ENCODE data around the gene FRMD4A.
A peak's percentile ranks its signal among the peaks of the same experiment; 100 is the strongest.

The FRMD4A gene

DNA sequence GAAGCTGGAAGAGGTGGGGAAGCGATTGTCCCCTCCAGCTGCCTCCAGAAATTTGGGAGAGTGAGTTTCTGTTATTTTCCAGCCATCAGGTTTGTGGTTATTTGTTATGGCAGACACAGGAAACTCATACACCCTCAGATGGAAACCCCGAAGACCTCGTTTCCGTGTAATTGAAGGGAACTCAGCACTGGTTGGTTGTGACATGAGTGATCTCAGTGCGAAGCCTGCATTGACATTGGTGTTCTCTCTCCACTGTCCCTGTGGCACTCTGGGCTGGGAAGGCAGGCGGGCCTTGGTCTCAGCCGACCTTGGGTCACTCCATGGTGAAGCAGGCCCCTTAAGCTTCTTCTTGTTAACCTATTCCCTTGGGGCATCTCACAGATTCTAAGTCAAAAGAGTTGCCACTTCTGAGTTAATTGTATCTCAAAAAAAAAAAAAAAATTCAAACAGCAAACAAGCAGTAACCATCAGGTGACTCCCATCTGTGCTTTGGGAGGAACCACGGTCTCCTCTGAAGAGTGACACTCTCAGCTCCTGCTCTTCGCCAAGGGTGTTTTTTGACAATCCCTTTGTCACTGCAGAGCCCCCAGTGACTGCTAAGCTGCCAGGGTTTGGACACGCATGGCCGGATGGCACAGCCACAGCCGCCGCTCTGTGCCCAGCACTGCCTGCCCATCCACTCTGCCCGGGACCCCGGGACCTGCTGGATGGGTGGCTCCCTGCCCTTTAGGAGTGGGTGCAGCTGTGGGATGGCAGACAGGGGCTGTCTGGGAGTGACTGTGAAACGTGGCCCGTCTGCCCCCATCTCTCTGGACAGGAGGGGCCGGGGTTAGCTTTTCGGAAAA is 510.4 kb downstream of the FRMD4A start:
- Mint-ChIP-seq H3K9me3 (peaks cover 6% of the 10 kb centered on the region), H3K4me1 (peaks cover 12% of the 10 kb centered on the region), H3K27me3 (peaks cover 20% of the 10 kb centered on the region), H3K27ac (no peak overlapping the region), H3K36me3 (peaks cover 2% of the 10 kb centered on the region), H3K4me3 (no peak overlapping the region)
- ATAC-seq (ENCODE audit: low read depth) = peak; percentile 48
- no peak for DNase-seq (ENCODE audit: low spot score in 2 of 2)

DNA sequence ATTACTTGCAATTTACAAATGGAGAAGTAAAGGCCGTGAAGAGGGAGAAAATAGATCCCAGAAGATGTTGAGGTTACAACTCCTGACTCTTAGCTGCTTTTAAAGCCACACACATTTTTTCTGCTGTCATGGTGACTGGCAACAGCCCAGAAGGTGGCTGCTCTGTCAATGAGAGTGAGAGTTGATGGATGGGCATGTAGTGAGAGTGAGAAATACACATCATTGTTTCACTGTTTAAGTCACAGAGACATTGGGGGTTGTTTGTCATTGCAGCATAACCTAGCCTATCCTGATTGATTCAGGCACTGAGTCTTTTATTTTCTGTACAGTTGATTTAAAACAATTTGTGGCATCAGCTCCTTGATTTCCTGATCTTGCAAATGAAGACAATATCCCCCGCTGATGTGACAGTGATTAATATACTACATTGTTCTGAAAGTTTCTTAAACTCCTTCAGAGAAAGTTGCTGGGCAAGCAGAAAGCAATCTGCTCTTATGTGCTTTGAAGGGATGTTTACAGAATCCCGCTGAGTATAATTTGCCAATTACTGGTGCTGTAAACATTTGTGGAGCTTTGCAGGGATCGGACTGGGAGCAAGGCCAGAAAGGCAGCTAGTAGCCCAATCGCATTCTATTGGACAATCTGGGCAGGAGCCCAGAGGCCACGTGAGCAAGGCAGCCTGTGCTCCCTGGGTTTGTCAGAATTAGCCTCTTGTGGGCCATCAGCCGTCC is 514.4 kb downstream of the FRMD4A start:
- Mint-ChIP-seq H3K4me1 (peaks cover 10% of the 10 kb centered on the region), H3K36me3 (peaks cover 2% of the 10 kb centered on the region), H3K4me3 (no peak overlapping the region), H3K9me3 (peaks cover 6% of the 10 kb centered on the region), H3K27ac (no peak overlapping the region), H3K27me3 (peaks cover 11% of the 10 kb centered on the region)
- ATAC-seq (ENCODE audit: low read depth) (no peak), DNase-seq (ENCODE audit: low spot score in 2 of 2) (no peak)

DNA sequence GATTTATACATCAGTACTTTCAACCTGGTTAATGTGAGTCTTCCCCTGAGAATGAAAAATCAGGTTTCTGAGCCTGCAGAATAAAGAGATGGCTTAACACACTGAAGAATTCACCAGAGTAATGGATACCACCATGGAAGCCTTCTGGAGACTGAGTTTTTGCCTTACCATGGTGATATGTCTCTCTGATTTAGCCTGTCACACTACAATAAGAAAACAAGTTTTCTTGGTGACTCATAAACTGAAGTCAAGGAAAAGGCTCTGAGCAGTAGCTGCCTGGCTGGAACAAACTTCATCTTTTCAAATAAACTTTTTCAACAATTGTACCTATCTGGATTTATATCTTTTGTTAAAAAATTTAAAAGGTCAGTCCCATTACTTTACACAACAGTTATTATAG is 515.0 kb downstream of the FRMD4A start:
- peaks cover 6% of the 10 kb centered on the region for H3K9me3 Mint-ChIP-seq
- H3K4me3 Mint-ChIP-seq = no peak overlapping the region
- H3K36me3 Mint-ChIP-seq = peaks cover 2% of the 10 kb centered on the region
- DNase-seq (ENCODE audit: low spot score in 2 of 2) = no peak
- peaks cover 9% of the 10 kb centered on the region for H3K4me1 Mint-ChIP-seq
- H3K27ac Mint-ChIP-seq = no peak overlapping the region
- ATAC-seq (ENCODE audit: low read depth) = no peak
- peaks cover 11% of the 10 kb centered on the region for H3K27me3 Mint-ChIP-seq

DNA sequence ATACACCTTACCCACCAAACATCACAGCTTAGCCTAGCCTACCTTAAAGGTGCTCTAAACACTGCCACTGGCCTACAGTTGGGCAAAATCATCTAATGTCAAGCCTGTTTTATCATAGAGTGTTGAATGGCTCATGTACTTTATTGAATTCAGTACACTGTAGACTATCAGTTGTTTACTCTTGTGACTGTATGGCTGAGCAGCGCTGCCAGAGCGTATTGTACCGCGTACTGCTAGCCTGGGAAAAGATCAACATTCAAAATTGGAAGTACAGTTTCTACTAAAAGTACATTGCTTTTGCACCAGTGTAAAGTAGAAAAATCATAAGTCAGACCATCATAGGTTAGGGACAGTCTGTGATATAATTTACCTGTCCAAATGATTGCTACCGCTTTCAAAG is 517.2 kb downstream of the FRMD4A start:
- Mint-ChIP-seq H3K27me3 (peaks cover 4% of the 10 kb centered on the region), H3K4me3 (no peak overlapping the region), H3K4me1 (peaks cover 3% of the 10 kb centered on the region), H3K9me3 (peaks cover 3% of the 10 kb centered on the region), H3K36me3 (no peaks in the 10 kb centered on the region), H3K27ac (no peak overlapping the region)
- DNase-seq (ENCODE audit: low spot score in 2 of 2) (no peak), ATAC-seq (ENCODE audit: low read depth) (no peak)

DNA sequence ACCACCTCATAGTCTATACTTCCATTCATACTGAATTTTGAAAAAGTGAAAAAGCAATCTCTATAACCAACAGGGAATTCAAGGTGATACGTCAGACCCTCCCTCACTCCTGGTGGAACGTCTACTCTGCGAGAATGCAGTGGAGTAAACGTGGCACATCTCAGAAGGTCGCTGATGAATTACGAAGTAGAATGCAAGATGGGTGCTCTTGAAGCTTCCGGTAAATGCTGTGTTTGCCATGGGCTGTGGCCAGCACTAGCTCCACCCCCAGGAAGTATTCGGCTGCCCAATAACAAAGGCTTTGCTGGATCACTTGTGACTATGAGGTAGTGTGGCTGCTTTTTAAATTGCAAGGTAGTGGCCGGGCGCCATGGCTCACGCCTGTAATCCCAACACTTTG is 517.9 kb downstream of the FRMD4A start:
- no peak overlapping the region for H3K27ac Mint-ChIP-seq
- ATAC-seq (ENCODE audit: low read depth) = no peak

DNA sequence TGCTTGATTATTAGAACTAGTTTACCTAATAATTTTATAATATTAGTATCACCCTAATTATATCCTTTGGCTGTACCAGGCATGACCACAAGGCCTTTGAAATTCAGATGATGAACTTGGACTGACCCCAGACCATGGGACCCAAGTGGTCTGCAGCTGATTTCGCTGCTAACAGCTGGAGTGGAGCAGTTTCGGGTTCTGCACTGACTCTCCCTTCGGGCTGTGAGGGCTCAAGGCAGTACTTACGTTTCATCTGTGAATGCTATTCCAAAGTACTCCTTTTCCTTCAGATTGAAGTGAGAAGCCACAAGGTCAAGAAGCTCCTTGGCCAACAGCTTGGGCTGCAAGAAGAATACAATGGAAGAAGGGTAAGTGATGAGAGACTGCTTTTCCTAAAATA is 520.2 kb downstream of the FRMD4A start:
- H3K4me1 Mint-ChIP-seq = peaks cover 4% of the 10 kb centered on the region
- H3K4me3 Mint-ChIP-seq = no peak overlapping the region
- H3K27me3 Mint-ChIP-seq = peaks cover 4% of the 10 kb centered on the region
- no peaks in the 10 kb centered on the region for H3K9me3 Mint-ChIP-seq
- H3K36me3 Mint-ChIP-seq = no peaks in the 10 kb centered on the region
- ATAC-seq (ENCODE audit: low read depth) = no peak
- no peak overlapping the region for H3K27ac Mint-ChIP-seq
- no peak for DNase-seq (ENCODE audit: low spot score in 2 of 2)

More for the DNA sequence above, 517.9 kb downstream of the FRMD4A start:
- no peak for DNase-seq (ENCODE audit: low spot score in 2 of 2)
- H3K27me3 Mint-ChIP-seq = peaks cover 4% of the 10 kb centered on the region
- H3K4me1 Mint-ChIP-seq = peaks cover 4% of the 10 kb centered on the region
- H3K9me3 Mint-ChIP-seq = peaks cover 3% of the 10 kb centered on the region
- H3K4me3 Mint-ChIP-seq = no peak overlapping the region
- no peaks in the 10 kb centered on the region for H3K36me3 Mint-ChIP-seq

DNA sequence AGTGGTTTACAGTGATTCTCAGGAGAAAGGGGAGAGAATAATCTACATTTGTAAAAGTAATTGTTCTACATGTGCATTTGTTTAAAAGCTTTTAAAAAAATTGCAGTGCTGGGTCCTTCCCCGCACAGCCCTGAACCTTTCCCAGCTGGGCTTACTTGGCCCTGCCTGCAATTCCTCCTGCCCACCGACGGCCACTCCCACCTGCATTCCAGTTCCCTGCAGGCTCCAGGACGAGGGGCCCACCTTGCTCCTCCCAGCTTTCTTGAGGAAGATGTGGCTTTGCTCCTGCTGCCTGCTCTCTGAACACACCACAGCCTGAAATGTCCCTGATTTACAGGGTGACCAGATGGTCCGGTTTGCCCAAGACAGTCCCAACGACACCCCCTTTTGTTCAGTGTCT is 521.3 kb downstream of the FRMD4A start:
- Mint-ChIP-seq H3K9me3 (no peaks in the 10 kb centered on the region), H3K4me1 (peaks cover 4% of the 10 kb centered on the region), H3K36me3 (no peaks in the 10 kb centered on the region), H3K27me3 (peaks cover 4% of the 10 kb centered on the region), H3K27ac (no peak overlapping the region), H3K4me3 (no peak overlapping the region)
- no peak for DNase-seq (ENCODE audit: low spot score in 2 of 2)
- ATAC-seq (ENCODE audit: low read depth) = no peak

DNA sequence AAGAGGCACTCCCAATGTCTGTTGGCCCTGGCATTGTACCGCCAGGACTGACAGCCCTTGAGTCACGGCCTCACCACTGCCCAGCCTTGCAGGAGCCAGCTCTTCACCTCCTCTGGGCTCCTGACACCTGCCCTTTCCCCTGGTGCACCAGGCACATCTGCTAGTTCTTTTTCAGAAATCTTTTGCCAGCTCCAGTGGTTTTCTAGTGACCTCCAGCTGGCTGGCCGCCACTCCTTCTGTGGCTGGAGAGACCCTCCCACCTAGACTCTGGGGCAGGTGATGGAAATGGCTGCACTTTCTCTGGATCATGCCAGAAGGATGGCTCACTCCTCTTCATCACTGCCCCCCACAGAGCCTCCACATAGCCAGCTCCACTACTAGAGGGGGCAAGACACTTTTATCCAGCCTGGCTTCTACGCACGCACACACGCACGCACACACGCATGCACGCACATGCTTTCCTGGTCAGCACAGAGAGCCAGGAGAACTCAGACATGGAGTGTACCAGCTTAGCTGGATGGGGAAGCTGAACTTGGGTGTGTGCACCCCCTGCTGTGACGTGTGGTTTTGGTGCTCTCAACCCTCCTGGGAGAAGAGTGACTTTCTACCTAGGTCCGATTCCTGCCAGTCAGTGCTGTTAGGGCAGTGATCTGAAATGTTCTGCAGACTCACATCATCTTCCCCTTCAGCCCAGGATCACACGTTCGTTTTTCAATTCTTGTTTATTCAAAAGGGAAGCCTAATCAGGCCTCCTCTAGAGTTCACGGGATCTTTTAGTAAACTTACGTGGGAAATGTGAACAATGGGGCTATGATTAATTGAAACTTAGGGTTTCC is 522.0 kb downstream of the FRMD4A start:
- peaks cover 4% of the 10 kb centered on the region for H3K4me1 Mint-ChIP-seq
- H3K27me3 Mint-ChIP-seq = peaks cover 4% of the 10 kb centered on the region
- DNase-seq (ENCODE audit: low spot score in 2 of 2) (peak in 1 of 2 donors; percentile 21), ATAC-seq (ENCODE audit: low read depth) (peak; percentile 94)
- no peaks in the 10 kb centered on the region for H3K36me3 Mint-ChIP-seq
- no peak overlapping the region for H3K4me3 Mint-ChIP-seq
- H3K9me3 Mint-ChIP-seq = no peaks in the 10 kb centered on the region
- peak overlapping the region; percentile 63 for H3K27ac Mint-ChIP-seq

DNA sequence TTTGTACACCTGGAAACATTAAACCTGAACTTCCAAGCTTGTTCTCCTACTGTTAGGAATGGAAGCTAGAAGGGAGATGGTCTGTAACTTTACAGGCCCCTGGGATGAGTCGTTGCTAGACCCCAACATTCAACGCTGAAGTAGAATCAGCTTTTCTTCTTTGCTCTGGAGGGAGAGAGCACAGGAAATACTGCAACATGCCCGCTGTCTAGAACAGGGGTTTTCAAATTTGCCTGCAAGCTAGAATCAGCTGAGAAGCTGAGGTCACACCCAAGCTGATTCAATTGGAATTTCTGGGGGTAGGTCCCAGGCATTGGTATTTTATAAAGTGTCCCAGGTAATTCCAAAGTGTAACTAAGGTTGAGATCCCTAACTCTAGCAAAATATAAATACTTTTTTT is 524.3 kb downstream of the FRMD4A start:
- Mint-ChIP-seq H3K27me3 (peaks cover 1% of the 10 kb centered on the region), H3K36me3 (no peaks in the 10 kb centered on the region), H3K27ac (no peak overlapping the region), H3K9me3 (no peaks in the 10 kb centered on the region), H3K4me3 (no peak overlapping the region), H3K4me1 (peaks cover 4% of the 10 kb centered on the region)
- ATAC-seq (ENCODE audit: low read depth) (peak; percentile 32), DNase-seq (ENCODE audit: low spot score in 2 of 2) (no peak)

DNA sequence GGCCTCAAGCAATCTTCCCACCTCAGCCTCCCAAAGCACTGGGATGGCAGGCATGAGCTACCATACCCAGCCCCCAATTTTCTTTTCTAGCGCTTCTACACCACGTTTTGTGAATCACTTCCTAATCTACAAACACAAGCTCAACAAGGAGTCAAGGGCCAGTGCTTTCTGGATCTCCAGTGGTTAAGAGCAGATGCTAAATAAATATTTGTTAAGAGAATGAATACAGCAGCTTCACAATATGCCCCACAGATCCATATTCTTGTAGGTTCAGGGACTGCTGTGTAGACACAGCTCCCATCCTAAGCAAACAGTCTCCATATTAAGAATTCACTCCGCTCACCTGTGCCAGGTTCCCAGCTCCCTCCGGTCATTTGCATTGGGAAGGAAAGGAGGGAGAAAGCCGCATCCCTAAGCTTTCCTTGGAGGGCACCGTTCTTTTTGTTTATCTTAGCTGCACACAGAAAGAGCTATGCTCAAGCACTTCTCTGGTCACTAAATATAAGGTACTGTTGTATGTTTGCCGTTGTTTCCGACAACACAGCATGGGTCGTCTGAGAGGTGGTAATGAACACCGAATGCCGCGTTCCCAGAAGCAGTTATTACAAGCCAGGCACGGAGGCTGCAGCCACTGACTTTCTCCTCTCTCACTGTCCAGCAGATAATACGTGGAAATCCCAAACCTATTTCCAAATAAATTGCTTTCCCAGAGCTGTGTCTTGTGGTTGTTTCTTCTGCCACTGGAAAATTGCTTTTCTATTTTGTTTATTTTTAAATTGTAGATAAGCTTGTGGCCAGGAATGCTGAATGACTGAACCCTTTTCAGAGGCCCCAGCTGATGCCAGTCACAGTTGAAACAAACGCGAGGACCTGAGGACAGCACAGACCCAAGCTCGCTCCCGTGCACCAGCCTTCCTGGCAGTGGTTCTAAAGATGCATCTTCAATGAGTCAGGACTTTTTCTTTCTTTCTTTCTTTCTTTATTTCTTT is 526.9 kb downstream of the FRMD4A start:
- DNase-seq (ENCODE audit: low spot score in 2 of 2) (no peak), ATAC-seq (ENCODE audit: low read depth) (no peak)
- H3K4me3 Mint-ChIP-seq = no peak overlapping the region
- H3K36me3 Mint-ChIP-seq = no peaks in the 10 kb centered on the region
- H3K27ac Mint-ChIP-seq = no peak overlapping the region
- peaks cover 8% of the 10 kb centered on the region for H3K4me1 Mint-ChIP-seq
- no peaks in the 10 kb centered on the region for H3K9me3 Mint-ChIP-seq
- H3K27me3 Mint-ChIP-seq = no peaks in the 10 kb centered on the region

DNA sequence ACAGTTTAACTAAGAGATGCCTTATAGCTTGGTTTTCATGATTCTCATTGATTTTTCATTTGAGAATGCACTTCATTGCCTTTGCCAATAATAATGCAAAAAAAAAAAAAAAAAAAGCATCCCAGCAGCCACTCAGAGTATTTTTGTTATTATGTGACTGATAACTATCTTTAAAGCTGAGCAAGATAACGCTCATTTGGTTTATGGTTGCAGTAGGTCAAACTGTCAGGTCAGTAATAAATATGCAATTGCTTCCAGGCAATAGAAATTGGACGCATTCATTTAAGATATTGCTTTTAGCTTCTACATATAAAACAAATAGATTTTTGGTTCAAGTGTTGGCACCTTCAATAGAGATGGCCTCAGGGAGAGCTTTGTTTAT is 528.8 kb downstream of the FRMD4A start:
- H3K9me3 Mint-ChIP-seq = no peaks in the 10 kb centered on the region

DNA sequence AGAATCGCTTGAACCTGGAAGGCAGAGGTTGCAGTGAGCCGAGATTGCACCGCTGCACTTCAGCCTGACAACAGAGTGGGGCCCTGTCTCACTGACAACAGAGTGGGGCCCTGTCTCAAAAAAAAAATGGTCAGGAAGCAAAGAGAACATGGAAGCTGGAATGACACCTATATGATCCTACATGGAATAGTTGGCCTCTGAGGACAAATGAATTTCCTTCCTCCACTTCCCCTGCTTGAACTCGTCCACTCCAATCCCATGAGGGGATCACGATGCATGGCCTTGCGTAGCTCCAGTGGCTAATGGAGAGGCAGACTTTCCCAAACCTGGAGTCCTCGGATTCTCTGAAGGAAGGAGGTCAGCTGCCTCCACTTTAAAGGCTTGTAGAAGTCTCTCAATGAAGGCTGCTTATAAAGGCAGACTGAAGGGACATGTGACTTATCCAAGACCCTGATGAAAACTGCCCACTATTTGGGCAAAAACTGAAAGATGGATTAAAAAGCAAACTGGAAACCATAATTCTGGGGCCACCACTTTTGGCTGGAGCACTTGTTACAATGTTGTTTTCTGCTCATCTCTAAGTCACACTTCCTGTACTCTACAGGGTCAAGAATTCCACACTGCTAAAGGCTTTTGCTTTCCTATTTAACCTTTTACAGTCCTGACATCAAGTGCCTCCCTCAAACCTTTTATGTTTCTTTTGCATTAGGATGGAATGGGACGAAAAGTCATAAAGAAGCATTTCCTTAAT is 529.4 kb downstream of the FRMD4A start:
- no peak for ATAC-seq (ENCODE audit: low read depth)

More for the DNA sequence above, 528.8 kb downstream of the FRMD4A start:
- Mint-ChIP-seq H3K27ac (no peak overlapping the region), H3K36me3 (no peaks in the 10 kb centered on the region), H3K4me1 (peaks cover 6% of the 10 kb centered on the region), H3K27me3 (no peaks in the 10 kb centered on the region), H3K4me3 (no peak overlapping the region)
- no peak for ATAC-seq (ENCODE audit: low read depth)
- no peak for DNase-seq (ENCODE audit: low spot score in 2 of 2)

More for the DNA sequence above, 529.4 kb downstream of the FRMD4A start:
- no peak overlapping the region for H3K27ac Mint-ChIP-seq
- no peak for DNase-seq (ENCODE audit: low spot score in 2 of 2)
- H3K36me3 Mint-ChIP-seq = no peaks in the 10 kb centered on the region
- H3K4me1 Mint-ChIP-seq = peaks cover 7% of the 10 kb centered on the region
- H3K9me3 Mint-ChIP-seq = no peaks in the 10 kb centered on the region
- no peak overlapping the region for H3K4me3 Mint-ChIP-seq
- no peaks in the 10 kb centered on the region for H3K27me3 Mint-ChIP-seq

Data from memory B cell (primary cell).